HepG2 (cell line): ENCODE data around the gene CRISP3. TPM values are rescaled to one million over a fixed set of nuclear protein-coding genes. Genes with fewer than 3 reads are reported as not detected.

Experiments
- ATAC-seq: fragments of 200-7000 bp; cut with Tn5 transposase; 3 replicates; pipeline ENCODE4 v1.9.1; 2020; ENCODE audit warnings: mild to moderate bottlenecking, moderate library complexity
- BruUV-seq: library from RNA; stranded (reverse); fragments of 400-500 nt; replicated peaks from 2 replicates; lab custom pipeline; 2021; lab: Mats Ljungman, UMichigan
- CTCF ChIA-PET: fragments of 300-600 bp; formaldehyde crosslinking; extraction: SDS; loops from one replicate; lab custom pipeline; 2021; ENCODE audit warnings: low total read pairs, inconsistent platforms, low intra/inter-chr PET ratio; lab: Yijun Ruan, JAX
- POLR2A ChIA-PET: fragments of 350-600 bp; sonication (Branson Sonifier 250); formaldehyde crosslinking; loops from one replicate; lab custom pipeline; 2020; ENCODE audit warnings: antibody characterized with exemption, inconsistent platforms; lab: Yijun Ruan, JAX
- DNase-seq: peaks from one replicate; pipeline ENCODE4 v3.0.0-alpha.2; 2015; ENCODE audit warnings: low spot score
- FAIRE-seq: peaks from 3 replicates; lab custom pipeline; 2011; peaks lifted over from hg19 to GRCh38; lab: Jason Lieb, UNC
- H2AFZ ChIP-seq: one replicate; pipeline ENCODE4 v1.6.1; 2011; ENCODE audit warnings: low read length, inconsistent platforms
- H3K27ac ChIP-seq: fragments of 300-600 bp; 3 replicates; pipeline ENCODE4 v1.8.0; 2011; ENCODE audit warnings: mixed run types, mild to moderate bottlenecking, mixed read lengths, low read length, inconsistent platforms; ENCODE audit not compliant: insufficient read depth; ENCODE audit errors: extremely low read length
- H3K27me3 ChIP-seq, 2 experiments: fragments of 200-600 bp in 1 of 2; 2 replicates in 1 of 2; 3 replicates in 1 of 2; pipeline versions ENCODE4 v1.6.0 to v1.8.0; 2011; ENCODE audit warnings: low read length in 2 of 2, mild to moderate bottlenecking in 2 of 2, moderate library complexity in 2 of 2, inconsistent platforms in 1 of 2; ENCODE audit not compliant: insufficient read depth in 2 of 2, control insufficient read depth in 1 of 2
- H3K36me3 ChIP-seq, 2 experiments: fragments of 200-600 bp in 1 of 2; replicated peaks in 1 of 2; 2 replicates in 1 of 2; 3 replicates in 1 of 2; pipeline versions ENCODE4 v1.5.1 to v1.8.0; 2011; ENCODE audit warnings: low read length in 2 of 2, inconsistent platforms in 1 of 2; ENCODE audit not compliant: insufficient read depth in 2 of 2, control insufficient read depth in 1 of 2
- H3K4me1 ChIP-seq: 2 replicates; pipeline ENCODE4 v1.5.1; 2012; ENCODE audit warnings: low read length, inconsistent platforms; ENCODE audit not compliant: insufficient read depth
- H3K4me2 ChIP-seq: 2 replicates; pipeline ENCODE4 v1.6.0; 2011; ENCODE audit warnings: low read depth, low read length, inconsistent platforms
- H3K4me3 ChIP-seq, 3 experiments: fragments of 200-600 bp in 1 of 3; sonication (generic), shearing (Covaris generic) in 1 of 3; replicated peaks in 1 of 3; 2 replicates each; pipeline ENCODE4 v1.5.1; 2011 to 2016; ENCODE audit warnings: low read length in 3 of 3, inconsistent platforms in 2 of 3, low read depth in 2 of 3, mild to moderate bottlenecking in 2 of 3, control low read depth in 1 of 3, mixed read lengths in 1 of 3; ENCODE audit not compliant: insufficient read depth in 1 of 3
- H3K79me2 ChIP-seq: one replicate; pipeline ENCODE4 v1.6.1; 2011; ENCODE audit warnings: low read length, inconsistent platforms; ENCODE audit not compliant: insufficient read depth
- H3K9ac ChIP-seq: 2 replicates; pipeline ENCODE4 v1.6.0; 2011; ENCODE audit warnings: mild to moderate bottlenecking, low read depth, low read length, inconsistent platforms; ENCODE audit not compliant: insufficient read depth
- H3K9me3 ChIP-seq: 2 replicates; pipeline ENCODE4 v1.5.1; 2012; ENCODE audit warnings: mild to moderate bottlenecking, low read length
- H4K20me1 ChIP-seq: 2 replicates; pipeline ENCODE4 v1.6.0; 2011; ENCODE audit warnings: inconsistent platforms, mild to moderate bottlenecking, low read length, moderate library complexity; ENCODE audit not compliant: insufficient read depth
- ADNP ChIP-seq: sonication (generic); formaldehyde crosslinking; IDR thresholded peaks from 2 replicates; pipeline ENCODE4 v1.4.0; 2020; ENCODE audit warnings: missing genetic modification reagents
- CBX2 ChIP-seq, 2 experiments: fragments of 200-600 bp in 1 of 2; sonication (generic); formaldehyde crosslinking in 1 of 2; IDR thresholded peaks; 2 replicates each; pipeline versions ENCODE4 v1.7.0 to v1.8.1; 2018 to 2022; ENCODE audit warnings: low read depth in 2 of 2, low read length in 1 of 2, mild to moderate bottlenecking in 1 of 2, missing genetic modification reagents in 1 of 2
- NFE2 ChIP-seq: sonication (generic); formaldehyde crosslinking; IDR thresholded peaks from 2 replicates; pipeline ENCODE4 v1.4.0; 2020; ENCODE audit warnings: missing genetic modification reagents
- XRCC5 ChIP-seq: fragments of 200-400 bp; formaldehyde crosslinking; optimal IDR thresholded peaks from 2 replicates; pipeline ENCODE3; 2017; ENCODE audit warnings: mild to moderate bottlenecking, low read length
- ZBTB33 ChIP-seq: sonication (generic); formaldehyde crosslinking; IDR thresholded peaks from 2 replicates; pipeline ENCODE4 v1.4.0; 2020; ENCODE audit warnings: missing genetic modification reagents
- WGBS: methylation state at CpG from one replicate; pipeline ENCODE4 v1.1.6; 2017; ENCODE audit warnings: low lambda C conversion rate; 5-methylcytosine and 5-hydroxymethylcytosine counted together
- in situ Hi-C: cut with HindIII; loops from 2 replicates; pipeline ENCODE4 v1.10.0; 2017; ENCODE audit warnings: low pct_unique_long_range_greater_than_20kb; ENCODE audit not compliant: extremely low pct_ligation_motif_present
- intact Hi-C: fragments of 100-400 bp; cut with micrococcal nuclease; formaldehyde crosslinking; loops from one replicate; pipeline ENCODE4 v1.10.0; 2022; ENCODE audit not compliant: unreplicated experiment
- polyA plus RNA-seq, 8 experiments: library from polyadenylated mRNA; depleted of rRNA in 3 of 8; stranded (reverse) in 7 of 8; unstranded in 1 of 8; fragments of >200 nt; fragmentation: Illumina TruSeq in 4 of 8; extraction: Trizol in 4 of 8; gene quantifications; 2 replicates each; pipeline versions ENCODE4 v1.2.1 to v1.2.3, GENCODE V29; 2011 to 2016; ENCODE audit warnings: low read depth in 4 of 8, missing spikeins in 1 of 8, mixed read lengths in 1 of 8; ENCODE audit not compliant: insufficient read depth in 1 of 8
- total RNA-seq, 5 experiments: library from RNA; depleted of rRNA; stranded (reverse); fragments of >200 nt; fragmentation: Illumina TruSeq; extraction: Trizol; gene quantifications; 2 replicates each; pipeline ENCODE4 v1.2.3, GENCODE V29; 2016; ENCODE audit warnings: low read depth in 1 of 5
- TF ChIP-seq, protein P1 (sequence below): IDR thresholded peaks from 2 replicates; pipeline ENCODE4 v1.6.1; 2016; ENCODE audit warnings: control low read depth

Gene CRISP3
- total and polyA plus RNA-seq, 2 of the 13 experiments (the other 11 are each of a cell fraction or from before 2014, with no cell fraction given): not detected

GRCh38 chr6:49782293-49782692 lies 38.1 kb upstream of the CRISP3 start:
- Histone ChIP-seq H3K27ac (no peak overlapping the region), H2AFZ (no peak overlapping the region), H3K9ac (no peak overlapping the region), H3K4me2 (no peak overlapping the region), H3K27me3 (no peaks in the 10 kb centered on the region; a peak in 1 of 5 replicates), H3K4me3 (no peak overlapping the region), H3K36me3 (no peaks in the 10 kb centered on the region), H3K9me3 (no peaks in the 10 kb centered on the region), H3K4me1 (no peaks in the 10 kb centered on the region), H3K79me2 (no peaks in the 10 kb centered on the region), H4K20me1 (no peaks in the 10 kb centered on the region)
- CTCF ChIA-PET: no interaction called here
- no TSS peak for BruUV-seq
- in situ Hi-C loops (no loop called here), intact Hi-C loops (no loop called here)
- TF ChIP-seq NFE2 (no peak), CBX2 (IDR thresholded peaks at IDR 0.05; ENCODE audit: low read depth, low read length) (no peak), CBX2 (CRISPR knock-in tag; IDR thresholded peaks at IDR 0.05; ENCODE audit: low read depth) (no peak), XRCC5 (no peak), ZBTB33 (no peak), ADNP (CRISPR knock-in tag) (no peak)
- TF ChIP-seq, protein P1, sequence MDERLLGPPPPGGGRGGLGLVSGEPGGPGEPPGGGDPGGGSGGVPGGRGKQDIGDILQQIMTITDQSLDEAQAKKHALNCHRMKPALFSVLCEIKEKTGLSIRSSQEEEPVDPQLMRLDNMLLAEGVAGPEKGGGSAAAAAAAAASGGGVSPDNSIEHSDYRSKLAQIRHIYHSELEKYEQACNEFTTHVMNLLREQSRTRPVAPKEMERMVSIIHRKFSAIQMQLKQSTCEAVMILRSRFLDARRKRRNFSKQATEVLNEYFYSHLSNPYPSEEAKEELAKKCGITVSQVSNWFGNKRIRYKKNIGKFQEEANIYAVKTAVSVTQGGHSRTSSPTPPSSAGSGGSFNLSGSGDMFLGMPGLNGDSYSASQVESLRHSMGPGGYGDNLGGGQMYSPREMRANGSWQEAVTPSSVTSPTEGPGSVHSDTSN (CRISPR knock-in tag): no peak
- POLR2A ChIA-PET: no interaction called here
- DNase-seq (no peak), FAIRE-seq (no peak), ATAC-seq (no peak)
- 0% methylated on average over 1 of the region's 1 CpG for WGBS
